HCT116 (cell line): ENCODE measurements around the gene OSBPL5. TPM values are rescaled to one million over a fixed set of nuclear protein-coding genes. Genes with fewer than 3 reads are reported as not detected.

ENCODE experiments used
- ATAC-seq: fragments of 200-7000 bp; cut with Tn5 transposase; 2 replicates; pipeline ENCODE4 v1.9.1; 2020; ENCODE audit warnings: mild to moderate bottlenecking, moderate library complexity
- BruUV-seq: library from RNA; stranded (reverse); fragments of 400-500 nt; replicated peaks from 2 replicates; lab custom pipeline; 2021; lab: Mats Ljungman, UMichigan
- CTCF ChIA-PET: fragments of 300-600 bp; sonication (Branson Sonifier 250); formaldehyde crosslinking; loops from one replicate; lab custom pipeline; 2021; ENCODE audit warnings: antibody characterized with exemption; lab: Charles Lee
- POLR2A ChIA-PET: fragments of 300-600, 350-600 bp; sonication (Branson Sonifier 250); formaldehyde crosslinking; loops from one replicate; lab custom pipeline; 2021; ENCODE audit warnings: antibody characterized with exemption; lab: Charles Lee
- RAD21 ChIA-PET, 2 experiments: fragments of 300-600 bp; sonication (Branson Sonifier 250); formaldehyde crosslinking; loops; one replicate each; lab custom pipeline; 2023; ENCODE audit warnings: low total read pairs in 2 of 2; ENCODE audit not compliant: uncharacterized antibody in 2 of 2, unreplicated experiment in 2 of 2, low non-redundant PET in 1 of 2; lab: Charles Lee
- DNase-seq: peaks from one replicate; pipeline ENCODE4 v3.0.0-alpha.2; 2010; ENCODE audit warnings: low read depth, low spot score
- H2AFZ ChIP-seq: fragments of 200-600 bp; shearing (Covaris generic), sonication (generic); 2 replicates; pipeline ENCODE4 v1.6.1; 2017; ENCODE audit warnings: low read depth, mixed run types, mixed read lengths, antibody characterized with exemption, low read length; ENCODE audit not compliant: poor library complexity, severe bottlenecking
- H3K27ac ChIP-seq: 2 replicates; pipeline ENCODE4 v1.5.1; 2012; ENCODE audit warnings: low read depth, low read length
- H3K27me3 ChIP-seq: fragments of 200-600 bp; sonication (generic); 2 replicates; pipeline ENCODE4 v1.6.1; 2016; ENCODE audit warnings: mixed run types, low read length, mixed read lengths; ENCODE audit not compliant: insufficient read depth
- H3K36me3 ChIP-seq, 2 experiments: fragments of 200-500 bp in 1 of 2; fragments of 200-600 bp in 1 of 2; sonication (Bioruptor generic) in 1 of 2; sonication (generic) in 1 of 2; 2 replicates each; pipeline versions ENCODE4 v1.5.1 to v1.6.1; 2014 to 2016; ENCODE audit warnings: low read length in 2 of 2, inconsistent platforms in 1 of 2, mixed read lengths in 1 of 2, mixed run types in 1 of 2; ENCODE audit not compliant: insufficient read depth in 2 of 2, control insufficient read depth in 1 of 2
- H3K4me1 ChIP-seq, 2 experiments: fragments of 200-600 bp in 1 of 2; sonication (generic) in 1 of 2; 2 replicates each; pipeline versions ENCODE4 v1.5.1 to v1.6.1; 2012 to 2017; ENCODE audit warnings: low read length in 2 of 2, inconsistent platforms in 1 of 2, mild to moderate bottlenecking in 1 of 2, mixed read lengths in 1 of 2, mixed run types in 1 of 2, moderate library complexity in 1 of 2; ENCODE audit not compliant: insufficient read depth in 2 of 2, control insufficient read depth in 1 of 2
- H3K4me2 ChIP-seq: fragments of 200-600 bp; sonication (generic); 2 replicates; pipeline ENCODE4 v1.6.1; 2017; ENCODE audit warnings: mixed run types, low read length, mixed read lengths
- H3K4me3 ChIP-seq, 2 experiments: fragments of 200-600 bp in 1 of 2; sonication (generic) in 1 of 2; replicated peaks in 1 of 2; 2 replicates each; pipeline ENCODE4 v1.5.1; 2011 to 2016; ENCODE audit warnings: low read length in 2 of 2, control low read depth in 1 of 2, low read depth in 1 of 2, mild to moderate bottlenecking in 1 of 2, mixed read lengths in 1 of 2, mixed run types in 1 of 2
- H3K79me2 ChIP-seq: fragments of 200-600 bp; sonication (generic); 2 replicates; pipeline ENCODE4 v1.6.1; 2017; ENCODE audit warnings: mild to moderate bottlenecking, mixed run types, low read length, moderate library complexity, mixed read lengths; ENCODE audit not compliant: insufficient read depth
- H3K9ac ChIP-seq: fragments of 200-600 bp; sonication (generic); 2 replicates; pipeline ENCODE4 v1.6.1; 2016; ENCODE audit warnings: low read length, mixed read lengths
- H3K9me2 ChIP-seq: fragments of 200-600 bp; sonication (generic), shearing (Covaris generic); 2 replicates; pipeline ENCODE4 v1.6.1; 2017; ENCODE audit warnings: mixed run types, mild to moderate bottlenecking, moderate library complexity; ENCODE audit not compliant: insufficient read depth
- H3K9me3 ChIP-seq, 2 experiments: fragments of 200-500 bp in 1 of 2; fragments of 200-600 bp in 1 of 2; sonication (Bioruptor generic) in 1 of 2; sonication (generic) in 1 of 2; 2 replicates each; pipeline ENCODE4 v1.6.1; 2014 to 2017; ENCODE audit warnings: low read length in 2 of 2, mixed read lengths in 2 of 2, inconsistent platforms in 1 of 2, low read depth in 1 of 2, mild to moderate bottlenecking in 1 of 2, mixed run types in 1 of 2, moderate library complexity in 1 of 2; ENCODE audit not compliant: control insufficient read depth in 1 of 2, insufficient read depth in 1 of 2
- H4K20me1 ChIP-seq: fragments of 200-600 bp; sonication (generic), shearing (Covaris generic); 2 replicates; pipeline ENCODE4 v1.6.1; 2017; ENCODE audit warnings: mixed run types, mild to moderate bottlenecking, moderate library complexity; ENCODE audit not compliant: insufficient read depth
- CBX3 ChIP-seq: IDR thresholded peaks from 2 replicates; pipeline ENCODE4 v1.6.1; 2012; ENCODE audit warnings: low read depth
- CEBPB ChIP-seq: IDR thresholded peaks from 2 replicates; pipeline ENCODE4 v1.6.1; 2012; ENCODE audit warnings: low read depth
- EGR1 ChIP-seq: IDR thresholded peaks from 2 replicates; pipeline ENCODE4 v1.6.1; 2012; ENCODE audit warnings: low read depth
- EZH2 ChIP-seq: fragments of 200-600 bp; sonication (generic); IDR thresholded peaks from 2 replicates; pipeline ENCODE4 v1.6.1; 2017; ENCODE audit warnings: antibody characterized with exemption, mixed run types
- FOSL1 ChIP-seq: IDR thresholded peaks from 2 replicates; pipeline ENCODE4 v1.6.1; 2012; ENCODE audit warnings: low read depth
- JUND ChIP-seq: IDR thresholded peaks from 2 replicates; pipeline ENCODE4 v1.6.1; 2012
- POLR2A ChIP-seq: IDR thresholded peaks from 2 replicates; pipeline ENCODE4 v1.7.0; 2011; ENCODE audit warnings: borderline replicate concordance; ENCODE audit not compliant: insufficient read depth, insufficient read length; ENCODE audit errors: extremely low read depth
- POLR2AphosphoS5 ChIP-seq: IDR thresholded peaks from 2 replicates; pipeline ENCODE4 v1.6.1; 2011; ENCODE audit warnings: mild to moderate bottlenecking, low read depth, low read length, moderate library complexity
- RAD21 ChIP-seq: IDR thresholded peaks from 2 replicates; pipeline ENCODE4 v1.6.1; 2012; ENCODE audit warnings: low read depth, mild to moderate bottlenecking
- SIN3A ChIP-seq: IDR thresholded peaks from 2 replicates; pipeline ENCODE4 v1.6.1; 2012; ENCODE audit warnings: low read depth
- SP1 ChIP-seq: IDR thresholded peaks from 2 replicates; pipeline ENCODE4 v1.6.1; 2012; ENCODE audit warnings: low read depth
- SRF ChIP-seq: IDR thresholded peaks from 2 replicates; pipeline ENCODE4 v1.6.1; 2012; ENCODE audit warnings: low read depth
- TCF7L2 ChIP-seq: IDR thresholded peaks from 2 replicates; pipeline ENCODE4 v1.7.0; 2011; ENCODE audit warnings: borderline replicate concordance, inconsistent platforms; ENCODE audit not compliant: insufficient read depth, insufficient read length; ENCODE audit errors: extremely low read depth
- ZFX ChIP-seq: fragments of 450-650 bp; IDR thresholded peaks from 2 replicates; pipeline ENCODE4 v1.6.1; 2017
- ZNF274 ChIP-seq: fragments of 200-500 bp; sonication (Bioruptor generic); IDR thresholded peaks from 2 replicates; pipeline ENCODE4 v1.6.1; 2014; ENCODE audit warnings: mild to moderate bottlenecking, low read depth, low read length, inconsistent platforms
- intact Hi-C: fragments of 100-400 bp; cut with micrococcal nuclease; formaldehyde crosslinking; loops from 2 replicates; pipeline ENCODE4 v1.10.0; 2022
- total RNA-seq: library from RNA; stranded (reverse); gene quantifications from one replicate; pipeline ENCODE4 v1.2.1, GENCODE V29; 2021; ENCODE audit not compliant: unreplicated experiment
- TF ChIP-seq, protein P1 (sequence below): IDR thresholded peaks from 2 replicates; pipeline ENCODE4 v1.6.1; 2012
- TF ChIP-seq, protein P2 (sequence below): IDR thresholded peaks from 2 replicates; pipeline ENCODE4 v1.6.1; 2012; ENCODE audit warnings: low read depth
- TF ChIP-seq, protein P3 (sequence below), 3 experiments: fragments of 200-600 bp in 1 of 3; sonication (generic) in 1 of 3; IDR thresholded peaks in 2 of 3; conservative IDR thresholded peaks in 1 of 3; 2 replicates each; pipeline ENCODE4 v1.5.1; 2012 to 2017; ENCODE audit warnings: low read depth in 2 of 3, low read length in 2 of 3, antibody characterized with exemption in 1 of 3, borderline replicate concordance in 1 of 3, control low read depth in 1 of 3, mild to moderate bottlenecking in 1 of 3, mixed read lengths in 1 of 3, mixed run types in 1 of 3, moderate library complexity in 1 of 3; ENCODE audit not compliant: insufficient read depth in 1 of 3
- TF ChIP-seq, protein P4 (sequence below): IDR thresholded peaks from 2 replicates; pipeline ENCODE4 v1.6.1; 2011; ENCODE audit warnings: mild to moderate bottlenecking, low read length, moderate library complexity; ENCODE audit not compliant: insufficient replicate concordance; ENCODE audit errors: extremely low read depth

OSBPL5 gene
- total RNA-seq, 1 experiment from 2014 or later: 44.2 TPM

DNA sequence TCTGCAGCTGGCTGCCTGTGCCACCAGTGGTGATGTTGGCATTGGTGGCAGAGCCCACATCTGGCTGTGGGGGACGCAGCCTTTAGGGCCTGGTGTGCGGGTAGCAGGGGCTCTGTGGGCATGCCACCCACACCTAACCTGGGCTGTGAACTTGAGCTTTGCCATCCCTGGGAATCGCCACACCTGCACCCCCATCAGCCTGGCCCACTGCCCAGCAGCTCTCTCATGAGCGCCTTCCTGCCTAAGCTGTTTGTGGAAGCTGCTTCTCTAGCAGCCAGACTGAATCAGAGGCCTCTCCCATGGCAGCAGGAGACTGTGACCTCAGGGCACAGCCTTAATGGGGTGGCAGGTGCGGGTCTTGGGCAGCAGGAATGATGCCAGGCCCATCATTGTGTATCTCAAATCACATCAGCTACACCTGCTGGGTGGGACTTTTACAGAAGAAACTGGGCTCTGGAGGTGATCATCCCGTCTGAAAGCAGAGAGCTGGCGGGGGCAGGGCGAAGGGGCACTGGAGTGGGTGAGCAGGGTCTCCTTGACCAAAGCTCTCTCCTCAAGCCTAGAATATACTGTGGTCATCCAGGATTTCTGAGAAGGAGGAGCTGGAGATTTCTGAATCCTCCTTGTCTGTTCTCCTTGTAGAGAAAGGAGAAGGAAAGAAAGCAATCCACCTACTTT lies 90.1 kb downstream of the OSBPL5 start:
- H4K20me1 ChIP-seq: no peaks in the 10 kb centered on the region
- no peak overlapping the region for H2AFZ ChIP-seq
- no TSS peak for BruUV-seq
- CTCF ChIA-PET: no interaction called here
- TF ChIP-seq ZNF274 (no peak), POLR2A (no peak), SIN3A (no peak), ZFX (no peak), TCF7L2 (no peak), JUND (no peak), RAD21 (no peak), FOSL1 (no peak), POLR2AphosphoS5 (no peak), CBX3 (no peak), SP1 (no peak), SRF (no peak), EZH2 (no peak), CEBPB (no peak), EGR1 (no peak)
- TF ChIP-seq, protein P1, sequence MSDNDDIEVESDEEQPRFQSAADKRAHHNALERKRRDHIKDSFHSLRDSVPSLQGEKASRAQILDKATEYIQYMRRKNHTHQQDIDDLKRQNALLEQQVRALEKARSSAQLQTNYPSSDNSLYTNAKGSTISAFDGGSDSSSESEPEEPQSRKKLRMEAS: no peak
- TF ChIP-seq, protein P2, sequence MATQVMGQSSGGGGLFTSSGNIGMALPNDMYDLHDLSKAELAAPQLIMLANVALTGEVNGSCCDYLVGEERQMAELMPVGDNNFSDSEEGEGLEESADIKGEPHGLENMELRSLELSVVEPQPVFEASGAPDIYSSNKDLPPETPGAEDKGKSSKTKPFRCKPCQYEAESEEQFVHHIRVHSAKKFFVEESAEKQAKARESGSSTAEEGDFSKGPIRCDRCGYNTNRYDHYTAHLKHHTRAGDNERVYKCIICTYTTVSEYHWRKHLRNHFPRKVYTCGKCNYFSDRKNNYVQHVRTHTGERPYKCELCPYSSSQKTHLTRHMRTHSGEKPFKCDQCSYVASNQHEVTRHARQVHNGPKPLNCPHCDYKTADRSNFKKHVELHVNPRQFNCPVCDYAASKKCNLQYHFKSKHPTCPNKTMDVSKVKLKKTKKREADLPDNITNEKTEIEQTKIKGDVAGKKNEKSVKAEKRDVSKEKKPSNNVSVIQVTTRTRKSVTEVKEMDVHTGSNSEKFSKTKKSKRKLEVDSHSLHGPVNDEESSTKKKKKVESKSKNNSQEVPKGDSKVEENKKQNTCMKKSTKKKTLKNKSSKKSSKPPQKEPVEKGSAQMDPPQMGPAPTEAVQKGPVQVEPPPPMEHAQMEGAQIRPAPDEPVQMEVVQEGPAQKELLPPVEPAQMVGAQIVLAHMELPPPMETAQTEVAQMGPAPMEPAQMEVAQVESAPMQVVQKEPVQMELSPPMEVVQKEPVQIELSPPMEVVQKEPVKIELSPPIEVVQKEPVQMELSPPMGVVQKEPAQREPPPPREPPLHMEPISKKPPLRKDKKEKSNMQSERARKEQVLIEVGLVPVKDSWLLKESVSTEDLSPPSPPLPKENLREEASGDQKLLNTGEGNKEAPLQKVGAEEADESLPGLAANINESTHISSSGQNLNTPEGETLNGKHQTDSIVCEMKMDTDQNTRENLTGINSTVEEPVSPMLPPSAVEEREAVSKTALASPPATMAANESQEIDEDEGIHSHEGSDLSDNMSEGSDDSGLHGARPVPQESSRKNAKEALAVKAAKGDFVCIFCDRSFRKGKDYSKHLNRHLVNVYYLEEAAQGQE: no peak
- TF ChIP-seq, protein P3, sequence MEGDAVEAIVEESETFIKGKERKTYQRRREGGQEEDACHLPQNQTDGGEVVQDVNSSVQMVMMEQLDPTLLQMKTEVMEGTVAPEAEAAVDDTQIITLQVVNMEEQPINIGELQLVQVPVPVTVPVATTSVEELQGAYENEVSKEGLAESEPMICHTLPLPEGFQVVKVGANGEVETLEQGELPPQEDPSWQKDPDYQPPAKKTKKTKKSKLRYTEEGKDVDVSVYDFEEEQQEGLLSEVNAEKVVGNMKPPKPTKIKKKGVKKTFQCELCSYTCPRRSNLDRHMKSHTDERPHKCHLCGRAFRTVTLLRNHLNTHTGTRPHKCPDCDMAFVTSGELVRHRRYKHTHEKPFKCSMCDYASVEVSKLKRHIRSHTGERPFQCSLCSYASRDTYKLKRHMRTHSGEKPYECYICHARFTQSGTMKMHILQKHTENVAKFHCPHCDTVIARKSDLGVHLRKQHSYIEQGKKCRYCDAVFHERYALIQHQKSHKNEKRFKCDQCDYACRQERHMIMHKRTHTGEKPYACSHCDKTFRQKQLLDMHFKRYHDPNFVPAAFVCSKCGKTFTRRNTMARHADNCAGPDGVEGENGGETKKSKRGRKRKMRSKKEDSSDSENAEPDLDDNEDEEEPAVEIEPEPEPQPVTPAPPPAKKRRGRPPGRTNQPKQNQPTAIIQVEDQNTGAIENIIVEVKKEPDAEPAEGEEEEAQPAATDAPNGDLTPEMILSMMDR (IDR thresholded peaks at IDR 0.05 in 2 of 3, conservative IDR thresholded peaks at IDR 0.05 in 1 of 3; ENCODE audit: borderline replicate concordance in 1 of 3, insufficient read depth in 1 of 3, low read depth in 2 of 3, low read length in 2 of 3): no peak
- TF ChIP-seq, protein P4, sequence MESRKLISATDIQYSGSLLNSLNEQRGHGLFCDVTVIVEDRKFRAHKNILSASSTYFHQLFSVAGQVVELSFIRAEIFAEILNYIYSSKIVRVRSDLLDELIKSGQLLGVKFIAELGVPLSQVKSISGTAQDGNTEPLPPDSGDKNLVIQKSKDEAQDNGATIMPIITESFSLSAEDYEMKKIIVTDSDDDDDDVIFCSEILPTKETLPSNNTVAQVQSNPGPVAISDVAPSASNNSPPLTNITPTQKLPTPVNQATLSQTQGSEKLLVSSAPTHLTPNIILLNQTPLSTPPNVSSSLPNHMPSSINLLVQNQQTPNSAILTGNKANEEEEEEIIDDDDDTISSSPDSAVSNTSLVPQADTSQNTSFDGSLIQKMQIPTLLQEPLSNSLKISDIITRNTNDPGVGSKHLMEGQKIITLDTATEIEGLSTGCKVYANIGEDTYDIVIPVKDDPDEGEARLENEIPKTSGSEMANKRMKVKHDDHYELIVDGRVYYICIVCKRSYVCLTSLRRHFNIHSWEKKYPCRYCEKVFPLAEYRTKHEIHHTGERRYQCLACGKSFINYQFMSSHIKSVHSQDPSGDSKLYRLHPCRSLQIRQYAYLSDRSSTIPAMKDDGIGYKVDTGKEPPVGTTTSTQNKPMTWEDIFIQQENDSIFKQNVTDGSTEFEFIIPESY: no peak
- TF ChIP-seq, all 23 proteins: peak for 0
- no peaks in the 10 kb centered on the region for H3K4me1 ChIP-seq
- intact Hi-C loops: no loop called here
- no peak overlapping the region for H3K27ac ChIP-seq
- no peaks in the 10 kb centered on the region for H3K36me3 ChIP-seq
- H3K27me3 ChIP-seq: no peaks in the 10 kb centered on the region
- no peak overlapping the region for H3K4me2 ChIP-seq
- no peak overlapping the region for H3K4me3 ChIP-seq
- no peaks in the 10 kb centered on the region for H3K9me2 ChIP-seq
- DNase-seq: no peak
- ChIA-PET POLR2A (no interaction called here), RAD21 (no interaction called here)
- no peaks in the 10 kb centered on the region for H3K79me2 ChIP-seq
- ATAC-seq: no peak
- no peak overlapping the region for H3K9ac ChIP-seq
- H3K9me3 ChIP-seq: no peaks in the 10 kb centered on the region
